GM19397 (cell line): ENCODE results near the gene TAF1C.

ENCODE experiments used
- ATAC-seq: cut with Tn5 transposase; IDR thresholded peaks from one replicate; pipeline ENCODE4 v1.9.1; 2021; ENCODE audit warnings: mild to moderate bottlenecking, moderate library complexity; ENCODE audit not compliant: unreplicated experiment

TAF1C gene

DNA sequence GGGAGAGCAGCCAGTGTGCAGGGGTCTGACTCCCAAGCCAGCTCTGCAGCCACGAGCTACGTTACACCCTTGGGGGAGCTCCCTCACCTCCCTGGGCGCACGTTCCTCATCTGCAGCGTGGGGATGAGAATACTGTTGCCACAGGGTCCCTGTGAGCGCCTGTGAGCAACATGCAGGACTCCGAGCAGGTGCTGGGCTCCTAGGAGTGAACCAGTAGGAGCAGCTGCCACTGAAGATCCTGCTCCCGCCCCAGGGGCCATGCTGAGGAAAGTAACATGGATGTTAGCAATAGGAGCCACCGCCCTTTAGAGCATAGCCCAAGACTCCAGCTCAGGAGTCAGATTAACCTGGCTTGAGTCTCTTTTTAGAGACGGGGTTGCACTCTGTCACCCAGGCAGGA lies 25.8 kb downstream of the TAF1C start:
- ATAC-seq, result no peak

DNA sequence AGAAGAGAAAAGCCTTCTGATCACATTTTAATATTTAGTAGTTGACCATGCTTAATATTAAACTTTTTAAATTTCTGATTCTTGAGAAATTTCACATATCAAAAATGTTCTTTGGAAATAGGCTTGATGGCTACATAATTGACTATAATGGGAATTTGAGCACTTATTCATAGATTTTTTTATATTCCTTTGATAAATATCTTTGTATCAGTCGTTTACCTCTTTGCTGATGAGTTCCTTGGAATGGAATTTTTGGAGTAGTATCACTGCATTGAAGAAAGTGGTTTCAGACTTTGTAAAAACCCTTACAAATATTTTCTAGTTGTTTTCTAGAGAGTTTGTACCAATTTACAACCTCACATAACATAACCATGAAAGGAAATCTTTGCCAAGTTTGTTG lies 27.1 kb downstream of the TAF1C start:
- no peak for ATAC-seq

DNA sequence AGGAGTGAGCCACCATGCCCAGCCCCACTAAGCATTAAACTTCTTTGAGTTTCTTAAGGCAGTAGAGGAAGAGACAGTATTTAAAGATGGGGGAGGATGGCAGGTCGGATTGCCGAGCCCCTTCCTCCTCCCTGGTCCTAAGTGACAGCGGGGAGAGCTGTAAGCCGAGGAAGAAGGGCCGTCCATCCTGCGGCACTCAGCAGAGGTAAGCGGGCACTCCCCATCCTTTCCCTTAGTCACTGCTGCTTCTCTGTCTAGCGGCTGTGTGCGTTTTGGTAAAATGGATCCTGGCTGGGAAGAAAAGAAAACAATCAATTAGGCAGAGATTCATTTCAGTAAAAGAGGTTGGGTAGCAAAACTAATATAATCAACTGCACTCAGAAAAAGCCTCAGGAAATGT lies 27.9 kb downstream of the TAF1C start:
- no peak for ATAC-seq

DNA sequence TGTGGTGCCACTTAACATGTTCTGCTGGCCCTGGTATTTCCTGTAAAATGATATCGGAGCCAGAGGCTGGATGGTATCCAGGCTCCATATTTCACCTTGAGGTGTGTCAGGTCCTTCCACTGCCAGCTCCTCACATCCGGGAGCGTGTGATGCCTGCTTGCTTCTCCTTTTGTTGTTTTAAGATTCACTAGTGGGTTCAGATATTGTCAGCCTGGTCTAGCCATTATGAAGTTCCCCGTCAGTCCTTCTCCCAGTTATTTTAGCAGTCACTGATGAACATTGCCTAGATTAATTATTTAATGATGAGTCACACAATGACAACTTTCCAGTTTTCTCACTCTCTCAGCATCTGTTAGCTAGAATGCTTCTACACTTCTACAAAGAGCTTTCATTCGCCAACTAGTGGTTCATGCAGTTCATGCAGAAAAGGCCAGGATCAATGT lies 30.5 kb downstream of the TAF1C start:
- no peak for ATAC-seq

DNA sequence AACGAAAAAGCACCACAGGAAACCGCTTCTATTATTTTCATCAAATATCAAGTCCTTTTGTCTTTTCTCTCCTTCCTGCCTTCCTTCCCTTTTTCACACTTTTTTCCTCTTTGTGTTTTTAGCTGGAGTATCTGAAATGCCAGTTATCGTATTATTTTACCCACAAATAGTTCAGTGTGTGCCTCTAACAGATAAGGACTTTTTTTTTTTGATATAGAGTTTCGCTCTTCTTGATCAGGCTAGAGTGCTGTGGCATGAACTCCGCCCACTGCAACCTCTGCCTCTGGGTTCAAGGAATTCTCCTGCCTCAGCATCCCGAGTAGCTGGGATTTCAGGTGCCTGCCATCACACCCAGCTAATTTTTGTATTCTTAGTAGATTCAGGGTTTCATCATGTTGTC lies 31.1 kb downstream of the TAF1C start:
- ATAC-seq, result no peak

DNA sequence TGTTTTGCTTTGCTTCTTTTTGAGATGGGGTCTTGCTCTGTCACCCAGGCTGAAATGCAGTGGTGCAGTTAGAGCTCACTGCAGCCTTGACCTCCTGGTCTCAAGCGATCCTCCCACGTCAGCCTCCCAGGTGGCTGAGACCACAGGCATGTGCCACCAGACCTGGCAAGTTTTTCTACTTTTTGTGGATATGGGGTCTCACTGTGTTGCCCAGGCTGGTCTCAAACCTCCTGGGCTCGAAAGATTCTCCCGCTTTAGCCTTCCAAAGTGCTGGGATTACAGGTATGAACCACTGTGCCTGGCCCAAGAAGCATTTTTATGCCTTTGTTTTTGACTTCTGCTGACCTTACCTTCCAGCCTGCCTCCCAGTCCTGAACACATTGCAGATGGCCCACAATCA lies 31.6 kb downstream of the TAF1C start:
- no peak for ATAC-seq

DNA sequence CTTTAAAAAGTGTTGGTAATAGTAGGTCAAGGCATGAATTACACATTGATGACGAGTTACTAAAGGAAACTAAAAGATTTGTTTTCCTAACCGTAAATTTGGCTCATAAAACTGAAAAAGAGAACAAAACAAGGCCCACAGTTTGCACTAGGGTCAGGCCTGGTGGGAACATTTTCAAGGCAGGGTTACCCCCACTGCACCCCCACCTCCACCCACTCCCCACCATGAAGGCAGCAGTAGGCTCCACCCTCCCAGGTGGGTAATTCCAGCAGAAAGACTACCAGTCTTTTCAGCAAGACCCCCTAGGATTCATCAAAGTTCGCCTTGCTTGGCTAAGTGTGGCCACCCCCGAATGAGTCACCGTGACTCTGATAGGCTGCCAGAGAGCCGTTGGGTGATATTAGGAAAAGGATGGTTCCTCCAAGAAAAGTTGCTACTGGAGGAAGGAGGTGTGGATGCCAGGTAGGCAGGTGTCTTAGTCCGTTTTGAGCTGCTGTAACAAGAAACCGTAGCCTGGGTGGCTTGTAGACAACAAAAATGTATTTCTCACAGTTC lies 33.1 kb downstream of the TAF1C start:
- no peak for ATAC-seq

DNA sequence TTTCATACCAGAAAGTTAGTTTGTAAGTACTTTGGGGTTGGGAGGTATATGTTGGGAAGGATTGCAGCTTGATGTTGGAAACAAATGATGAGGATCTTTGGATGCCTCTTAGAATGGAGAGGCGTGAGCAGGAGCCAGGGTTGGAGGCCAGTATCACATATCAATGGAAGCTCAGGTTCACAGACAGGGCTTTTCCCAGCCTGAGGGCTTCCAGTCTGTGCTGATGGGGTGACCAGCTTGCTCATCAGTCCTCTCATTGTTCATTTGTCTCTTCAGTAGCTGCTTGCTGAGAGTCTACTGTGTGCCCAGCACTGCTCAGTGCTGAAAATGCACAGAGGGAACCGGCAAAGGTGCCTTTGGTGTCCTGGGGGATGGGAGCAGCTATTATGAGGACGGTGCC lies 35.9 kb downstream of the TAF1C start:
- ATAC-seq, result no peak

DNA sequence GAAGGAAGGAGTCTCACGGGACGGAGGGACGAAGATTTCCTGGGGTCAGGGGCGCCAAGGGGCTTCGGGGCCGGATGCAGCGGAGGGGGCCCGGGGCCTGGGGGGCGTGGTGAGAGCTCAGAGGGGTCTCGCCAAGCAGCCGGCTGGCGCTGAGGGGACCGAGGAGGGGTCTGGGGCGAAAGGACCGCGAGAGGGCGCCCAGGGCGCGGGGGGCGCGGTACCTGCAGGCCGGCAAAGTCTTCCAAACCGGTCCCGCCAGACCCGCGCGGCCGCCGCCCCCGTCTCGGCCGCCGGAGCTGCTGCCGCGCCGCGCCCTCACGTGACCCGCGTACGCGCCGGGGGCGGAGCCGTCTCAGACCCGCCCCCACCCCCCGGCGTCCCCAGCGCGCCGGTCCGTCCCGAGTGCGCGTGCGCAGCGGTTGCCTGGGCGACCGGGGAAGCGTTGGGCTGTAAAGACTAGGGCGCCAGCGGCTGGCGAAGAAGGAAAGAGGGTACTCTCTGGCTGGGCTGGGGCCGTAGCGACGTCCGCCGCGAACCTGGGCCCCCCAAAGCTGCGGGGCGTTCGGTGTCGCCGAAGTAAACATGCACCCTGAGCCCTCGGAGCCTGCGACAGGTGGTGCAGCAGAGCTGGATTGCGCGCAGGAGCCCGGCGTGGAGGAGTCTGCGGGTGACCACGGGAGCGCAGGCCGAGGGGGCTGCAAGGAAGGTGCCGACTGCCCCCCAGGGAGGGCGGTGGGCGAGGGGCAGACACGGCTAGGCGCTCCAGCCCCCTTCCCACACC lies 41.8 kb downstream of the TAF1C start, which contains the start of the genes DNAAF1 and HSDL1:
DNAAF1 (plus strand) TSS at position 450 of the 781 bp plus-strand sequence; CDS start at position 583, 133 bp downstream.
HSDL1 (minus strand) TSS at position 319 of the 781 bp plus-strand sequence. CDS start 13,856 bp downstream, outside the sequence.
- peak; percentile 89 for ATAC-seq

DNA sequence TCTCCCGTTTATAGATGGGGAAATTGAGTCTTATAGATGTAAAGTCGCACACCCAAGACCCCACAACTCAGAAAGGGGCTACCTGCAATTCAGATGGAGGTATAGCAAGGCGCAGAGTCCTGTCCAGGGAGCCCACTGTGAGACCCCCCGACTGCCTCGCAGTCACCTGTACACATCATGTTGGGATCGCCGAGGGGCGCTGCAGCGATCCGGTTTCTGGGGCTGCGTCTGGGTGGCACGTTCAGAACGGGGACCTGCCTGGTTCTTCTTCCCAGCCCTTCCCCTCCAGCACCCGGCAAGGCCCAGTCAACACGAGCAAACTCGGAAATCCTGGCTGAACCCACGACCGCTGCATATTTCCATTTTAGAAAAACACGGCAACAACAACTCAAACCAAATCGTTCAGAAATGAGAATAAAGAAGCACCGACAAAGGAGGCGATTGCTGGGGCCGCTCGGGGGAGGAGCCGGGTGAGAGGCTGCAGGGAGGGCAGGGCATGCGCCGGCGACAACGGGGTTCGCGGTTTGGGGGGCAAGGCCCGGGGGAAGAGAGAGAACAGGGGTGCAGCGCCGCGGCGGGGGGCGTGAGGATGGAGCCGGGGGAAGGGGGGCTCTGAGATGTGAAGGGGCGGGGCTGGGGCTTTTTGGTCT lies 42.5 kb downstream of the TAF1C start:
- peak; percentile 5 for ATAC-seq

DNA sequence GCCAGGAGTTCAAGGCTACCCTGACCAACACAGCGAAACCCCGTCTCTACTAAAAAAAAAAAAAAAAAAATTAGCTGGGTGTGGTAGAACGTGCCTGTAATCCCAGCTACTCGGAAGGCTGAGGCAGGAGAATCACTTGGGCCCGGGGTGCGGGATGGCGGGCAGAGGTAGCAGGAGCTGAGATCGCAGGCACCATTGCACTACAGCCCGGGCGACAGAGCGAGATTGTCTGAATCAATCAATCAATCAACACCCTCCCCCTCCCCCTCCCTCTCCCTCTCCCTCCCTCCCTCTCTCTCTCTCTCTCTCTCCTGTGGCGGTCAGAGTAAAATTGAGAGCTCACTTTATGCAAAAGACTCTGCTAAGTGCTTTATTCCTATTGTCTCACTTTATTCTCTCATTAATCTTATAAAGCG lies 43.1 kb downstream of the TAF1C start:
- ATAC-seq, result no peak

DNA sequence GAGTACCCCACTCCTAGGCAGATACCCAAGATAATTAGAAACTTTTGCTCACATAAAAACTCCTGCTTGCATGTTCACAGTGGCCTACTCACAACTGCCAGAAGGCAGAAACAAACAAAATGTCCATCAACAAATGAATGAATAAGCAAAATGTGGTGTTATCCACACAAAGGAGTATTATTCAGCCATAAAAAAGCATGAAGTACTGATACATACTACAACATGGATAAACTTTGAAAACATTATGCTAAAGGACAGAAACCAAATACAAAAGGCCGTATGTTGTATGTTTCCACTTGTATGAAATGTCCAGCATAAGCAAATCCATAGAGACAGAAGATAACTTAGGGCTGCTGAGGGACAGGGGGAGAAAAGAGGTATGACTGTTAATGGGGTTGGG lies 43.8 kb downstream of the TAF1C start:
- ATAC-seq, result no peak

DNA sequence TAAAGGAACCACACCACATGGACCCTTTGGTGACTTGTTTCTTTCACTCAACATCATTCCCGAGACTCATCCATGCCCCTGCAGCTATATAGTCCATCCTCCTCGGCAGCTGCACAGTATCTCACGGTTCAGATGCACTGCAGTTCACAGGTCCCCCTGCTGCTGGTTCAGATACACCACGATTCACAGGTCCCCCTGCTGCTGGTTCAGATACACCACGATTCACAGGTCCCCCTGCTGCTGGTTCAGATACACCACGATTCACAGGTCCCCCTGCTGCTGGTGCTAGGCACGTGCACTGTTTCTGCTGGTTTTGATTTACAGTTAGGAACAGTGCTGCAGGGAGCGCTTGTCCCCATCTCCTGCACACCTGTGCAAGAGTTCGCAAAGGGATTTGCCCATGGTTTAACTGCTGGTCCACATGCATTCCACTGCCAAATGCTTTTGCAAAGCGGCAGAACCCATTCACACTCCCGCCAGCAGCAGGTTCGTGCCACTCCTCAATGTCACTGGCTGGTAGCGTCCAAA lies 45.6 kb downstream of the TAF1C start:
- ATAC-seq, result no peak

DNA sequence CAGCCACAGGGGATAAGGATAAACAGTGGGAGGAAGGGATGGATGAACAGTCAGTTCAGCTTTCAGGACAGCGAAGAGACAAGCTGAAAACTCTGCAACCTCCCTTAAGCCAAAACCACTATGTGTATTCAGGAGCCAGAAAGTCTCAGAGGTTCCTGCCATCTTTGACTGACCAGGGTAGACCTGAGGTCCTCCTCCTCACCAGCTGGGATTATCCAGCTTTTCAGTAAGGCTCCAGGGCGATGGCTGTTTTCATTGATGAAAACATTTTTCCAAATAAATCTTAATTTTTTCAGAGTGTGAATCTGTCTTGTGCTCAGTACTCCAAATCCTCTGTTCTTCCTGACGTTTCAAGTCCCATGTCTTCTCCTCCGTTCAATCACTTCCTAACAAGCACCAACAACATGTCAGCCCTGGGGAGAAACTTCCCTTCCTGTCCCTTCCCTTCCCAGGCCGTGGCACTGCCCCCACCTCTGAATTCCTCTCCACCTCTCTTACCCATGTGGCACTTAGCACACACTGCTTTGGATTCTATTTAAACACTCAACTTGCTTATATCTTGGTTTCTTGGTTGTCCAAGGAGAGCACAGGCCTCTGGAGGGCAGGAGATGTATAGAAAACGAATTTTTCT lies 47.1 kb downstream of the TAF1C start:
- ATAC-seq, result no peak

DNA sequence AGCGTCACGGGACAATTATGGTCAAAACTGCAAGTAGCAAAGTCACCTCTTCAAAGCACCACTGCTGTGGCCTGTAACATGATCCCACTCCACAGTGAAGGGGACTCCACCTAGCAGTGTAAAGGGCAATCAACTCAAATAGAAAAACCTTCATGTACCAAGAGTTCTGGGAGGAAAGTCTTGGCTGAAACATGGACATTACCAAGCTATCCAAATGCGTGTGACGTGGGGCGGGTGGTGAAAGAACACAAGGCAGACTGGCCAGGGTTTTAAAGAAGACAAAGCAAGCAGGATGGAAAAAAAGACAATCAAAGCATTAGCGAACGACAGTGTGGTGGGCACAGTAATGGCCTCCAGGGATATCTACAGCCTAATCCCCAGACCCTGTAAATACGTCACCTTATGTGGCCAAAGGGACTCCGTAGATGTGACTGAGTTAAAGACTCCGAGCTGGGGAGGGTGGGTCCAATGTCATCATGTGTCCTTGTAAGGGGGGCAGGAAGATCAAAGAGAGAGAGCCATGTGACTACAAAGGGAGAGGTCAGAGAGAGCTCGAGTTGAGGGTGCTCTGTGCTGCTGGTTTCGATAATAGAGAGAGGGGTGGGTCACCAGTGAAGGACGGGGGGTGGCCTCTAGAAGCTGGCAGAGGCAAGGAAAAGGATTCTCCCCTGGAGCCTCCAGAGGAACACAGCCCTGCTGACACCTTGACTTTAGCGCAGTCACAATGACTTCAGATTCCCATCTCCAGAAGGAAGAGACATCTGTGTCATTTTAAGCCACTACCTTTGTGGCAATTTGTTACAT lies 47.8 kb downstream of the TAF1C start:
- ATAC-seq, result no peak

DNA sequence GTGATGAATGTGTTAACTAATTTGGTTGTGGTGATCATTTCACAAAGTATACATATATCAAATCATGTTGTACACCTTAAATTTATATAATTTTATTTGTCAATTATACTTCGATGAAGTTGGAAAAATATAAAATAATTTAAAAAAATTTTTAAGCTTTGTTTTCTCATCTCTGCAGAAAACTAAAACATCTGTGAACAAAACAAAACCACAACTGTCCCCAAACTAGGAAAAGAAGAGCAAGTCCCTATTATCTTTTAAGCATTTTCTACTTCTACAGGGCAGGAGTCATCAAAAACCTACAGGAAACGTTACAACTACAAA lies 48.4 kb downstream of the TAF1C start:
- ATAC-seq, result no peak

DNA sequence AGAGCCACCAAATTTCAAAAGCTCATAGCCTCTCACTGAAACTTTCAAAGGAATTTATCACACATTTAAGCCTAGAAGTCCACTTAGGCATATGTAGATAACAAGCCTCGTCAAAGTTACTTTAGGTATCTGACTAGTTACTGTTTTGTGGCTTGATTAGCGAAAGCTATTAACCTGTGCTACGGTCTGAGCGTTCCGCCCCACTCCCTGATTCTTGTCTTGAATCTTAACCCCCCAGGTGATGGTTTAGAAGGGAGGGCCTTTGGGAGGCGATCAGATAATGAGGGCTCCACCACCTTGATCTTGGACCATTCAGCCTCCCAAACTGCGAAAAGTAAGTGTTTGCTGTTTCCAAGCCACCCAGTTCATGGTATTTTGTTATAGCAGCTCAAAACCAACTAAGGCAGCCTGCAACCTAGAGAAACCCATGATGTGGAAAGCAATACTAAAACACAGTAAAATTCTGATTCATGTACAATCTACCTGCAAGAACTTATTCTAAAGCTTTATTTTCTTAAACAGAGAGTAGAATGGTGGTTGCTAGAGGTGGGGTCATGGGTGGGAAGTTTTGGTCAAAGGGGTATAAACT lies 49.0 kb downstream of the TAF1C start:
- no peak for ATAC-seq

DNA sequence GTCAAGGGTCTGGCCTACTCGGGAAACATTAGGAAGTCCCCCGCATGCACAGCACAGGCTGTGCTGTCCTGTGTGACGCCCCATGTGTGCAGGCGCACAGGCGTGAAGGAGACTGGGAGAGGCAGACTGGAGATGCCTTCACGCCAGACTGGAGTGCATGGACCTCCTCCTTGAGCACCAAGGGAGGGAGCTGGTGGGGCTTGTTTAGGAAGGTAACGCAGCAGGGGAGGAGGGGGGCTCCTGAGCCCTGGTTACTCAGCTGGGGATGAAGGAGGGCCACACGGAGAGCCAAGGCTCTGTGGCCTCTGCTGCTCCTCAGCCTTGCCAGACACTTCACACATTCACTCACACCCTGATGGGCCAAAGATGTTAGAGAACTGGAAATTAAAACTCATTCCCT lies 49.6 kb downstream of the TAF1C start:
- no peak for ATAC-seq

DNA sequence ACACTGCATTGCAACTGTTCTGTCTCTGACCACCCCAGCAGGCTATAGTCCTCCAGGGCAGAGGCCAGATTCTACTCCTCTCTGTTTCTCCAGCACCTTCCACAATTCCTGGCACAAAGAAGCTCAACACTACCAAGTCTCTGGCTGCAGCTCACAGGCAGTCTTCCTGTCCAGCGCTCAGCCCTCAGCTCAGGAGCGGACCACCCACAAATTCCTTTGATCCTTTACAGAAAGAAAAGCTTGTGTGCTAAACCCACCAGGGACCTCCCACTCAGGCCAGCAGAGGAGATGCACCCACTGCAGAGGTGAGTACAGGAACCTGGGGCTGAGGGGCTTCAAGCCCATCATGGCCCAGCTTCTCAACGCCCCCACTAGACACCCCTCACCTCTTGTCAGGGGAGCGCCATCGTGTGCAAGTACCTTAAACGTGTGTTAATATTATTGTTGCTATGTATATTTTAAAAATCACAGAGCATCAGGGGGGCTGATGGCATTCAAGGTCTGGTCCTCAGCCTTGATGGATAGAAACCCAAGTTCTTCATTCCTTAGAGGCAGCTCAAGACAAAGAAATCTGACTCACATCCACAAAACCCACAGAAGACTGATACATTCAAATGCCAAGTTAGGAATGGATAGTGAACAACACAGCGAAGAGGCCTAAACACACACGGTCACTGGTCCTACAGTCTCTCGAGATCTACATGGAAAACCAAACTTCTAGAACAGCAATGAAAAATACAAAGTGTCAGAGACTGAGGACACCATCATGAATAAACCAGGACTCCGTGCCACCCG lies 50.3 kb downstream of the TAF1C start:
- ATAC-seq, result no peak
